ENCODE results near the gene ZBTB7C.

ZBTB7C gene

GRCh38 chr18:48057018-48057417 lies 352.2 kb downstream of the ZBTB7C start:
- no peak for TF ChIP-seq CTCF (IDR thresholded peaks at IDR 0.05)
- Histone ChIP-seq H3K27ac (no peak overlapping the region), H3K27me3 (peaks cover 100% of the 10 kb centered on the region), H3K36me3 (no peaks in the 10 kb centered on the region), H3K4me3 (ENCODE audit: low read depth in 1 of 2, low read length in 1 of 2) (no peak overlapping the region), H3K9me3 (no peaks in the 10 kb centered on the region), H3K4me1 (ENCODE audit: control insufficient read depth in 1 of 2, insufficient read depth in 1 of 2, low read depth in 1 of 2, low read length in 1 of 2) (no peaks in the 10 kb centered on the region)

- peaks cover 97% of the 10 kb centered on the region for H3K27me3 ChIP-seq
- TF ChIP-seq CTCF (IDR thresholded peaks at IDR 0.05), result no peak
- no peak overlapping the region for H3K4me3 ChIP-seq (ENCODE audit: low read depth in 1 of 2, low read length in 1 of 2)
- no peaks in the 10 kb centered on the region for H3K9me3 ChIP-seq
- H3K27ac ChIP-seq, result no peak overlapping the region
- H3K36me3 ChIP-seq, result no peaks in the 10 kb centered on the region
- H3K4me1 ChIP-seq (ENCODE audit: control insufficient read depth in 1 of 2, insufficient read depth in 1 of 2, low read depth in 1 of 2, low read length in 1 of 2), result no peaks in the 10 kb centered on the region
Observed at GRCh38 chr18:48055351-48055750, 353.8 kb downstream of the ZBTB7C start.

GRCh38 chr18:48053881-48054816 lies 355.0 kb downstream of the ZBTB7C start:
- Histone ChIP-seq H3K27me3 (peaks cover 97% of the 10 kb centered on the region), H3K4me1 (ENCODE audit: control insufficient read depth in 1 of 2, insufficient read depth in 1 of 2, low read depth in 1 of 2, low read length in 1 of 2) (no peaks in the 10 kb centered on the region), H3K4me3 (ENCODE audit: low read depth in 1 of 2, low read length in 1 of 2) (no peak overlapping the region), H3K9me3 (no peaks in the 10 kb centered on the region), H3K27ac (no peak overlapping the region), H3K36me3 (no peaks in the 10 kb centered on the region)
- TF ChIP-seq CTCF (IDR thresholded peaks at IDR 0.05), result no peak

- H3K36me3 ChIP-seq, result no peaks in the 10 kb centered on the region
- H3K4me3 ChIP-seq (ENCODE audit: low read depth in 1 of 2, low read length in 1 of 2), result no peak overlapping the region
- no peak overlapping the region for H3K27ac ChIP-seq
- H3K9me3 ChIP-seq, result no peaks in the 10 kb centered on the region
- peaks cover 95% of the 10 kb centered on the region for H3K27me3 ChIP-seq
- no peaks in the 10 kb centered on the region for H3K4me1 ChIP-seq (ENCODE audit: control insufficient read depth in 1 of 2, insufficient read depth in 1 of 2, low read depth in 1 of 2, low read length in 1 of 2)
- no peak for TF ChIP-seq CTCF (IDR thresholded peaks at IDR 0.05)
Observed at GRCh38 chr18:48052842-48053241, 356.3 kb downstream of the ZBTB7C start.

- Histone ChIP-seq H3K9me3 (no peaks in the 10 kb centered on the region), H3K4me1 (ENCODE audit: control insufficient read depth in 1 of 2, insufficient read depth in 1 of 2, low read depth in 1 of 2, low read length in 1 of 2) (no peaks in the 10 kb centered on the region), H3K27ac (no peak overlapping the region), H3K27me3 (peaks cover 89% of the 10 kb centered on the region), H3K4me3 (ENCODE audit: low read depth in 1 of 2, low read length in 1 of 2) (no peak overlapping the region), H3K36me3 (no peaks in the 10 kb centered on the region)
- TF ChIP-seq CTCF (IDR thresholded peaks at IDR 0.05), result no peak
Observed at GRCh38 chr18:48051945-48052840, 357.0 kb downstream of the ZBTB7C start.

Data from neutrophil (primary cell).